Activated B cell treated with CpG ODN at 0.5 μM for 24 hours (primary cell): ENCODE results near the gene KCTD6. TPM values are rescaled to one million over a fixed set of nuclear protein-coding genes. Genes with fewer than 3 reads are reported as not detected.
A peak's percentile ranks its signal among the peaks of the same experiment; 100 is the strongest.

ENCODE experiments used
- ATAC-seq: fragments of 200-7000 bp; cut with Tn5 transposase; one replicate; pipeline ENCODE4 v1.10.0; 2021; ENCODE audit warnings: low read depth, mild to moderate bottlenecking, moderate library complexity
- CTCF ChIA-PET: fragments of 350-600 bp; sonication (Branson Sonifier 250); formaldehyde crosslinking; loops from one replicate; lab custom pipeline; 2021; ENCODE audit warnings: antibody characterized with exemption; lab: Charles Lee
- POLR2A ChIA-PET: fragments of 350-600 bp; sonication (Branson Sonifier 250); formaldehyde crosslinking; loops from one replicate; lab custom pipeline; 2021; ENCODE audit warnings: antibody characterized with exemption; lab: Charles Lee
- DNase-seq: peaks from one replicate; pipeline ENCODE4 v3.0.0; 2022
- H3K27ac Mint-ChIP-seq: one replicate; pipeline ENCODE4 v1.8.0; 2020; ENCODE audit warnings: mixed read lengths
- H3K27me3 Mint-ChIP-seq: one replicate; pipeline ENCODE4 v1.8.0; 2021; ENCODE audit warnings: mixed read lengths
- H3K36me3 Mint-ChIP-seq: one replicate; pipeline ENCODE4 v1.8.0; 2021; ENCODE audit warnings: low read depth, mixed read lengths
- H3K4me1 Mint-ChIP-seq: one replicate; pipeline ENCODE4 v1.8.0; 2021; ENCODE audit warnings: mixed read lengths
- H3K4me3 Mint-ChIP-seq: one replicate; pipeline ENCODE4 v1.8.0; 2020; ENCODE audit warnings: mild to moderate bottlenecking, mixed read lengths
- H3K9me3 Mint-ChIP-seq: one replicate; pipeline ENCODE4 v1.8.0; 2020; ENCODE audit warnings: mixed read lengths
- intact Hi-C: fragments of 100-400 bp; cut with micrococcal nuclease; formaldehyde crosslinking; loops from one replicate; pipeline ENCODE4 v1.15.1; 2024
- total RNA-seq: library from RNA; stranded (reverse); gene quantifications from 2 replicates; pipeline ENCODE4 v1.2.3, GENCODE V29; 2022
- TF ChIP-seq, protein P1 (sequence below): fragments of 200-600 bp; IDR thresholded peaks from one replicate; pipeline ENCODE4 v1.8.0; 2022; ENCODE audit warnings: antibody characterized with exemption, mild to moderate bottlenecking

KCTD6 gene
- total RNA-seq, 1 donor from 2014 or later = 10.0 TPM

GRCh38 chr3:58490860-58491501 is 915 bp upstream of the KCTD6 start:
- Mint-ChIP-seq H3K4me1 (peaks cover 38% of the 10 kb centered on the region), H3K4me3 (peak overlapping the region; percentile 75), H3K9me3 (no peaks in the 10 kb centered on the region), H3K36me3 (no peaks in the 10 kb centered on the region), H3K27ac (peak overlapping the region; percentile 74), H3K27me3 (peaks cover 5% of the 10 kb centered on the region)
- ATAC-seq = no peak
- intact Hi-C loops = loop anchor here (1.0 to 5.0 kb wide), 8 partner anchors 16 to 561 kb away; partner anchors contain the start of genes CFAP20DC, HTD2, PDHB and PXK
- peak; percentile 25 for DNase-seq
- POLR2A ChIA-PET = interaction anchor here (0.6 to 3.3 kb wide), 10 partner anchors 17 to 1254 kb away, joined by 3 to 21 read pairs (median 4); partner anchors contain the start of genes HTD2, PDHB, PXK and RPP14
- CTCF ChIA-PET = interaction anchor here (0.9 to 2.5 kb wide), 11 partner anchors 27 to 185 kb away, joined by 3 to 32 read pairs (median 3); partner anchors contain the start of genes HTD2 and RPP14
- TF ChIP-seq, protein P1, sequence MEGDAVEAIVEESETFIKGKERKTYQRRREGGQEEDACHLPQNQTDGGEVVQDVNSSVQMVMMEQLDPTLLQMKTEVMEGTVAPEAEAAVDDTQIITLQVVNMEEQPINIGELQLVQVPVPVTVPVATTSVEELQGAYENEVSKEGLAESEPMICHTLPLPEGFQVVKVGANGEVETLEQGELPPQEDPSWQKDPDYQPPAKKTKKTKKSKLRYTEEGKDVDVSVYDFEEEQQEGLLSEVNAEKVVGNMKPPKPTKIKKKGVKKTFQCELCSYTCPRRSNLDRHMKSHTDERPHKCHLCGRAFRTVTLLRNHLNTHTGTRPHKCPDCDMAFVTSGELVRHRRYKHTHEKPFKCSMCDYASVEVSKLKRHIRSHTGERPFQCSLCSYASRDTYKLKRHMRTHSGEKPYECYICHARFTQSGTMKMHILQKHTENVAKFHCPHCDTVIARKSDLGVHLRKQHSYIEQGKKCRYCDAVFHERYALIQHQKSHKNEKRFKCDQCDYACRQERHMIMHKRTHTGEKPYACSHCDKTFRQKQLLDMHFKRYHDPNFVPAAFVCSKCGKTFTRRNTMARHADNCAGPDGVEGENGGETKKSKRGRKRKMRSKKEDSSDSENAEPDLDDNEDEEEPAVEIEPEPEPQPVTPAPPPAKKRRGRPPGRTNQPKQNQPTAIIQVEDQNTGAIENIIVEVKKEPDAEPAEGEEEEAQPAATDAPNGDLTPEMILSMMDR = no peak

DNA sequence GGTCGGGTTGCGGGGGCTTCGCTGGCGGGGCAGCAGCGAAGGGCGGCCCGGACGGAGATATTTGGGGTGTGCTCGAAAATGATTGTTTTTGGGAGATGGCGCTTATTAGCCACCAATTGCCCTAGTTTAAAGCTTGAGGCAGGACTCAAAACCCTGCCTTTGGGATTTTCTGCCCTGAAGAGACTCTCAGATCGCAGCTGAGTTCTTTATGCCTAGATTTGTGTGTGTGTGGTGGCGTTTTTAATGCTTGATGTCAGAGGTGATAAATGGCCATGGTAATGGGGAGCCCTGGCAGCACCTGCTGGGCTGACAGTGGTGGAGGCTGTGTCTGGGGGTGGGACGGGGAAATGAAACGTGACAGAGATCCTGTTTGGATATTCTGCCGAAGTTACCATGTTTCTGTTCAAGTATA is 604 bp downstream of the KCTD6 start:
- TF ChIP-seq, protein P1 = no peak
- Mint-ChIP-seq H3K27ac (peak overlapping the region; percentile 74), H3K9me3 (no peaks in the 10 kb centered on the region), H3K4me3 (peak overlapping the region; percentile 88), H3K4me1 (peaks cover 53% of the 10 kb centered on the region), H3K36me3 (no peaks in the 10 kb centered on the region), H3K27me3 (peaks cover 5% of the 10 kb centered on the region)
- intact Hi-C loops = loop anchor here (1.0 to 5.0 kb wide), 3 partner anchors 168 to 560 kb away; partner anchors contain the start of genes ABHD6 and CFAP20DC
- CTCF ChIA-PET = interaction anchor here (0.9 to 2.5 kb wide), 13 partner anchors 17 to 186 kb away, joined by 3 to 32 read pairs (median 3); partner anchors contain the start of genes HTD2, PXK and RPP14
- POLR2A ChIA-PET = interaction anchor here (0.5 to 3.3 kb wide), 5 partner anchors 9 to 186 kb away, joined by 3 to 21 read pairs (median 7); partner anchors contain the start of genes HTD2, PDHB and RPP14
- DNase-seq (no peak), ATAC-seq (no peak)

GRCh38 chr3:58494107-58494506 is 2.2 kb downstream of the KCTD6 start:
- no peak overlapping the region for H3K4me3 Mint-ChIP-seq
- DNase-seq = no peak
- H3K36me3 Mint-ChIP-seq = peaks cover 5% of the 10 kb centered on the region
- H3K27me3 Mint-ChIP-seq = no peaks in the 10 kb centered on the region
- TF ChIP-seq, protein P1 = no peak
- H3K9me3 Mint-ChIP-seq = no peaks in the 10 kb centered on the region
- no peak for ATAC-seq
- POLR2A ChIA-PET = interaction anchor here (3.3 kb wide), 1 partner anchor 188 kb away, joined by 21 read pairs; the partner anchor contains the start of genes HTD2 and RPP14
- peaks cover 57% of the 10 kb centered on the region for H3K4me1 Mint-ChIP-seq
- CTCF ChIA-PET = interaction anchor here (1.0 to 2.0 kb wide), 5 partner anchors 30 to 188 kb away, joined by 3 to 5 read pairs (median 3); partner anchors contain the start of genes HTD2 and RPP14
- intact Hi-C loops = loop anchor here (5.0 kb wide), 1 partner anchor 558 kb away; the partner anchor contains the start of gene CFAP20DC
- no peak overlapping the region for H3K27ac Mint-ChIP-seq

DNA sequence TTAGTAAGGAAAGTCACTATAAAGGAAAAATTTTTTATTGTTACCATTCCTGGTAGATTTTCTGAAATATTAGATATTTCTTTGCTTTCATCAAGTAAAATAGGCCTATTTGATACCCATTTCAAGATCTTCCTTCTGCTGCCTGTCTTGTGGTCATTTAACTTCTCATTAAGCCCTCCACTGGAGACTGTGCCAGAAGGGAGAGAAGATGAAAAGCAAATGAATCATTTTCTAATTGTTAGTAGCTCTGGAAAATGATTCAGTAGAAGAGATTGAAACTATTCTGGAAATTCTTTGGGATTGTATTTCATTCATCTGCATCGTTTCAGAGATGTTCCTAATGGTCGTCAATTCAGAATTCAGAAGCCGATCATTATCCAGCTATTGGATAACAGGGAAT is 3.2 kb downstream of the KCTD6 start:
- peaks cover 9% of the 10 kb centered on the region for H3K36me3 Mint-ChIP-seq
- H3K9me3 Mint-ChIP-seq = no peaks in the 10 kb centered on the region
- POLR2A ChIA-PET = no interaction called here
- H3K4me1 Mint-ChIP-seq = peaks cover 56% of the 10 kb centered on the region
- no peak for DNase-seq
- no peaks in the 10 kb centered on the region for H3K27me3 Mint-ChIP-seq
- ATAC-seq = no peak
- no peak overlapping the region for H3K4me3 Mint-ChIP-seq
- TF ChIP-seq, protein P1 = no peak
- CTCF ChIA-PET = interaction anchor here (0.9 to 2.0 kb wide), 2 partner anchors 22 to 189 kb away, joined by 3 to 5 read pairs; partner anchors contain the start of genes HTD2 and RPP14
- intact Hi-C loops = no loop called here
- no peak overlapping the region for H3K27ac Mint-ChIP-seq
